ENCODE measurements around the gene GRM3.

GRM3 gene

GRCh38 chr7:86687831-86688230 is 44.1 kb downstream of the GRM3 start:
- ChIA-PET CTCF (no interaction called here), POLR2A (no interaction called here)
- DNase-seq (ENCODE audit: low read depth, low spot score), result no peak
- H3K4me3 ChIP-seq (ENCODE audit: low read depth, low read length), result no peak overlapping the region
- TF ChIP-seq CTCF (IDR thresholded peaks at IDR 0.05; ENCODE audit: insufficient read depth, low read length, missing control alignments), result no peak

- DNase-seq (ENCODE audit: low read depth, low spot score), result no peak
- ChIA-PET POLR2A (no interaction called here), CTCF (no interaction called here)
- no peak for TF ChIP-seq CTCF (IDR thresholded peaks at IDR 0.05; ENCODE audit: insufficient read depth, low read length, missing control alignments)
- no peak overlapping the region for H3K4me3 ChIP-seq (ENCODE audit: low read depth, low read length)
These were observed 45.7 kb downstream of the GRM3 start for GRCh38 chr7:86689363-86689762.

- no peak for DNase-seq (ENCODE audit: low read depth, low spot score)
- ChIA-PET POLR2A (no interaction called here), CTCF (no interaction called here)
- no peak overlapping the region for H3K4me3 ChIP-seq (ENCODE audit: low read depth, low read length)
- no peak for TF ChIP-seq CTCF (IDR thresholded peaks at IDR 0.05; ENCODE audit: insufficient read depth, low read length, missing control alignments)
These were observed 49.0 kb downstream of the GRM3 start for GRCh38 chr7:86692755-86693154.

GRCh38 chr7:86706406-86706805 is 62.7 kb downstream of the GRM3 start:
- POLR2A ChIA-PET, result no interaction called here
- no peak for DNase-seq (ENCODE audit: low read depth, low spot score)
- no peak overlapping the region for H3K4me3 ChIP-seq (ENCODE audit: low read depth, low read length)
- CTCF ChIA-PET, result no interaction called here
- no peak for TF ChIP-seq CTCF (IDR thresholded peaks at IDR 0.05; ENCODE audit: insufficient read depth, low read length, missing control alignments)

GRCh38 chr7:86708031-86708680 is 64.4 kb downstream of the GRM3 start:
- no peak for TF ChIP-seq CTCF (IDR thresholded peaks at IDR 0.05; ENCODE audit: insufficient read depth, low read length, missing control alignments)
- DNase-seq (ENCODE audit: low read depth, low spot score), result no peak
- ChIA-PET POLR2A (no interaction called here), CTCF (no interaction called here)
- H3K4me3 ChIP-seq (ENCODE audit: low read depth, low read length), result no peak overlapping the region

- CTCF ChIA-PET, result no interaction called here
- no peak for DNase-seq (ENCODE audit: low read depth, low spot score)
- no peak overlapping the region for H3K4me3 ChIP-seq (ENCODE audit: low read depth, low read length)
- POLR2A ChIA-PET, result no interaction called here
- TF ChIP-seq CTCF (IDR thresholded peaks at IDR 0.05; ENCODE audit: insufficient read depth, low read length, missing control alignments), result no peak
These were observed 76.6 kb downstream of the GRM3 start for GRCh38 chr7:86720306-86720705.
